GM12873 (cell line): Measurements from ENCODE around the gene HSPB2.

Experiments
- TF ChIP-seq, protein P1 (sequence below): IDR thresholded peaks from 2 replicates; pipeline ENCODE4 v1.5.1; 2012; ENCODE audit warnings: low read depth, mild to moderate bottlenecking, moderate library complexity, low read length, control low read depth; ENCODE audit not compliant: insufficient read depth; ENCODE audit errors: missing control alignments

HSPB2 gene

DNA sequence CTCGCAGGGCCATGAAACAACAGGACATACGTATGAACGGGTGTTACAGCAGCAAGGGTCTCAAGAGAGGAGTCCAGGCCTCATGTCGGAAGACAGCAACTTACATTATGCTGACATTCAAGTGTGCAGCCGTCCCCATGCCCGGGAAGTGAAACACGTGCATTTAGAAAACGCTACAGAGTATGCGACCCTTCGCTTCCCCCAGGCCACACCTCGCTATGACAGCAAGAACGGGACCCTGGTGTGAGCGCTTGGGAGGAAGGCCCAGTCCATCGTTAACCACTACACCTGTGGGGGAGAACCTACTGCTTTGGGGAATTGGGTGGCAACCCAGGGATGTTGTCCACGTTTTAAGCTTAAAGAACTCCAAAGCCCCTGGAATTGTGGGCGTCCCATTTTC lies 13.4 kb downstream of the HSPB2 start:
- TF ChIP-seq, protein P1, sequence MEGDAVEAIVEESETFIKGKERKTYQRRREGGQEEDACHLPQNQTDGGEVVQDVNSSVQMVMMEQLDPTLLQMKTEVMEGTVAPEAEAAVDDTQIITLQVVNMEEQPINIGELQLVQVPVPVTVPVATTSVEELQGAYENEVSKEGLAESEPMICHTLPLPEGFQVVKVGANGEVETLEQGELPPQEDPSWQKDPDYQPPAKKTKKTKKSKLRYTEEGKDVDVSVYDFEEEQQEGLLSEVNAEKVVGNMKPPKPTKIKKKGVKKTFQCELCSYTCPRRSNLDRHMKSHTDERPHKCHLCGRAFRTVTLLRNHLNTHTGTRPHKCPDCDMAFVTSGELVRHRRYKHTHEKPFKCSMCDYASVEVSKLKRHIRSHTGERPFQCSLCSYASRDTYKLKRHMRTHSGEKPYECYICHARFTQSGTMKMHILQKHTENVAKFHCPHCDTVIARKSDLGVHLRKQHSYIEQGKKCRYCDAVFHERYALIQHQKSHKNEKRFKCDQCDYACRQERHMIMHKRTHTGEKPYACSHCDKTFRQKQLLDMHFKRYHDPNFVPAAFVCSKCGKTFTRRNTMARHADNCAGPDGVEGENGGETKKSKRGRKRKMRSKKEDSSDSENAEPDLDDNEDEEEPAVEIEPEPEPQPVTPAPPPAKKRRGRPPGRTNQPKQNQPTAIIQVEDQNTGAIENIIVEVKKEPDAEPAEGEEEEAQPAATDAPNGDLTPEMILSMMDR = no peak

DNA sequence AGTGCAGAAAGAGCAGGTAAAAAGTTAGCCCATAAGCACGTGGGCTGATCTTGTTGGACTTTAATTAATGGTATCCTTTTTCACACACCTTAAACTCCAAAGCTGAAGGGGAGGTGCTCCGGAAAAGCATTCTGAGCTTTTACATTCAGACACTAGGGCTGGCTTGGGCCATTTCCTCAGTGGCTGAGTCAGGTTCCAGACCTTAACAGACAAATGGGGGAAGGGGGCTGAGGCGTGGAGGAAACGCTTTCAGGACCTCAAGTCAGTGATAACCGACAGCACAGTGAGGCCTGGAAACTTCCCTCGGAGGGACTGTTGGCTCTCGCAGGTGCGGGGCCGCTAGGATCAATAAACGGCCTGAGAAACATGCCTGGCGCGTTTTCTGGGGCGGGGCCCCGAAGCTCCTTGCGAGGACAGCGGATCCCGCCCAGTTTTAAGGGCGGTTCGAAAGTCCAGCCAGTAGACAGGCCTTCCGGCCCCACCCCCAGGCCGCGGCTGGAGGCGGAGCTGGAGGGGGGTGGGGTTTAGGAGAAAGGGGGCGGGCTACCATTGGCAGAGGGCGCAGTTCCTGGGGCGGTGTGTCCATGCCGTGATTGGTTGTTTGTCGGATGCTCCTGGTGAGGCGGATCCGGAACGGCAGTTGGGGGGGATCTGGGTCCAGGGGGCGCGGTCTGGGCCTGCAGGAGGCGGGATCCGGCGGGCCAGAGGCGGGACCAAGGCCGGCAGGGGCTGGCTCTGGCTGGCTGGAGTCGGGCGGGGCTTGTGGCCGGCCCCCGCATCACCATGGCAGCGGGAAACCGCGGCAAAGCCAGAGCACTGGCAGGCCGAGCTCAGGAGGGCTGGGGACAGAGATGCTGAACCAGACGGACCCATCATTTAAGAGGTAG lies 14.2 kb downstream of the HSPB2 start:
- TF ChIP-seq, protein P1 = no peak

DNA sequence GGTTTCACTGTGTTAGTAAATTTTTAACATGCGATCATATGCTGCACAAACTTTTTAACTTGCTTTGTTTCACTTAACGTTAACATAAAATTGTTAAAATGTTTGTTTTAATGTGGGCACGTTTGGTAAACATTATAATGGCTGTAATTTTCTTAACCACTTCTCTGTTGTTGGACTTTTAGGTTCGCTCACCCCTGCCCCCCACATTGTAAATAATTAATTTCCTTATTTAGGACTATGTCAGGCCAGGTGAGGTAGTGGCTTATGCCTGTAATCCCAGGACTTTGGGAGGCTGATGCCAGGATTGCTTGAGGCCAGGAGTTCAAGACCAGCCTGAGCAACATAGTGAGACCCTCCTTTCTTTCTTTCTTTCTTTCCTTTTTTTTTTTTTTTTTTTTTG lies 17.9 kb downstream of the HSPB2 start:
- TF ChIP-seq, protein P1 = no peak

DNA sequence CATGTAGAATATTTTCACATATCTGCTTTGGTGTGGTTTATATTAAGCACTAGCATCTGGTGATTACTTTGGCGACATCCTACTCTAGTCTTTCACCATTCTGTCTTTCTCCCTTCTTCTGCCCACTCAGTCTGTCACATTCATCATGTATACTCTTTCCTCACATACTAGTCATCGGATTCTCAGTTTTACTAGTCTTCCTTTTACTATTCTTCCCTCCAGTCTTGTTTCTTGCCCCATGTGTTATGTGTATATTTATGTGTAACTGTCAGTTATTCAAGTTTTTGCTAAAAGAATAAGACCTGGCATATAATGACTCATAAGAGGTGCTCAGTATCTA lies 20.0 kb downstream of the HSPB2 start:
- TF ChIP-seq, protein P1 = no peak

DNA sequence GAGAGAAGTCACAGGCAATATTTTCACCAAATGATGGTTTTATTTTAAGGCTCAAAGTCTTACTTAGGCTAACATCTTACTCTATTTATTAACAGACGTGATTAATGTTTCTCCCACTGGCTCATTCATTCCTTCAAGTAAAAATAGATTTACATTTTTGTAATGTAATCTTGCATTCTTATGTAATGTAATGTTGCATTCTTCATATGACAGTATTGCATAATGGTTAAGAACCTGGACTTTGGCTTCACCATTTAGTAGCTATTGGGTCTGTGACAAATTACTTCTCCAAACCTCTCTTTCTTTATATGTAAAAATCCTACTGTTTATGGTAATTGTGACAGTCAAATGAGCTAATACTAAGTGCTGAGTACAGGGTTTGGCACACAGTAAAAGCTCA lies 21.3 kb downstream of the HSPB2 start:
- TF ChIP-seq, protein P1 = no peak

DNA sequence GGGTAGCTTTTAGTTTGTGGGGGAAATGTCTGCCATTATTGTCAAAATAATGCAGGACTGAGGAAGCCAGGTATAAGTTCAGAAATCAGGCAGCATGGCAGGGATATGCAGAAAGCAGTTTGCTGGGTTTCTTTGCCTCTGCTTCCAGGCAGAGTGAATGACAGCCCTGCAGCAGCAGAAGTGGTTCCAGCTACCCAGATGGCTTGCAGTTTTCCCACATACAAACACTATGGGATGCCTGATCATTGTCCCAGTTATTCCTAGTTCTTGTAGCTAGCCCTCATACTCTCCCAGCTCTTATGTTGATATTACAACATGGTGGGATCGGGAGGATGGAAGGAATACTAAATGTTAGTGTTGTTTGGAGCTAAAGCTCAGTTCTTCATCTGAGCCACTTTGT lies 21.8 kb downstream of the HSPB2 start:
- TF ChIP-seq, protein P1 = no peak

DNA sequence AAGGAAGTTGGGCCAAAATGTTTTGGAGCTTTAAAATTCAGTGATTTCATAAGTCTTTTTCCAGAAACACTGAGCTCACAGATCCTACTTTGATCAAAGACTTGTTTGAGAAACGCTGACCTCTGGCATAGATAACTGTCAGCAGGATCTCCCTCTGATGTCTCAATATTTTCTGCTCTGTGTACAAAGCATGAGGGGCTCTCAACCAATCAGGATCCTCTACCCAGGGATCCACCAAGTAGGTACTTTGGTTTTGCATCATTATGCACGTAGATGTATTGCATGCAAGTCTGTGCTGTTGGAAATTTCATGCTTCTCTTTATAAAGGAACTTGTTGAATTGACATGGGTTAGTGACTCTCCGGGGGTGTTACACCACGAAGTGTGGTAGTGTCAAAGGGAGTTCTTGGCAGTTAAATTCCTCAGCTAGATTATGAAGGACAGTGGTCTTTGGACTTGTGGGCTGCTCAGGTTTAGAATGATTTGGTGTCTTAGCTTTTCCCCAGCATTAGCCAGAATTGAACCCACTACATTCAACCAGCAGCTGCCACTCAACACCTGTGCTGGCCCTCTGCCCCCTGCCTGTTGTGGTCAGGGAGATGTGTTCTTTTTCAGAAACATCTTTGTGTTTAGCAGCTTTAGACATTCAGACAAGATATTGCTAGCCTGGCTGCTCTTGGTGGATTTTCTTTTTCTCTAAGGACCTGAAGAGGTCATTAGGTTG lies 22.9 kb downstream of the HSPB2 start:
- TF ChIP-seq, protein P1 = no peak
